Endothelial cell of umbilical vein (primary cell): ENCODE measurements around the gene ADA. TPM values are rescaled to one million over a fixed set of nuclear protein-coding genes. Genes with fewer than 3 reads are reported as not detected.

Experiments
- BruUV-seq: library from RNA; stranded (reverse); fragments of 400-500 nt; replicated peaks from 2 replicates; lab custom pipeline; 2021; lab: Mats Ljungman, UMichigan
- CTCF ChIA-PET: fragments of 300-600, 350-600 bp; sonication (Branson Sonifier 250); formaldehyde crosslinking; loops from one replicate; lab custom pipeline; 2021; ENCODE audit warnings: antibody characterized with exemption, inconsistent platforms; lab: Charles Lee
- POLR2A ChIA-PET: fragments of 300-600, 350-600 bp; sonication (Branson Sonifier 250); formaldehyde crosslinking; loops from one replicate; lab custom pipeline; 2021; ENCODE audit warnings: antibody characterized with exemption, inconsistent platforms; lab: Charles Lee
- DNase-seq: peaks from one replicate; pipeline ENCODE4 v3.0.0-alpha.2; 2011; ENCODE audit warnings: low read depth, low spot score
- FAIRE-seq: peaks from 2 replicates; lab custom pipeline; 2011; peaks lifted over from hg19 to GRCh38; lab: Jason Lieb, UNC
- H2AFZ ChIP-seq: 2 replicates; pipeline ENCODE4 v1.6.0; 2012; ENCODE audit warnings: low read depth, low read length, control low read depth, inconsistent platforms
- H3K27ac ChIP-seq: 2 replicates; pipeline ENCODE4 v1.5.1; 2011; ENCODE audit warnings: low read depth, mild to moderate bottlenecking, control low read depth, low read length, moderate library complexity; ENCODE audit not compliant: insufficient read depth
- H3K27me3 ChIP-seq, 2 experiments: 2 replicates each; pipeline versions ENCODE4 v1.6.0 to v1.6.1; 2011; ENCODE audit warnings: low read length in 2 of 2, mixed read lengths in 1 of 2; ENCODE audit not compliant: control insufficient read depth in 2 of 2, insufficient read depth in 2 of 2
- H3K36me3 ChIP-seq, 2 experiments: 2 replicates in 1 of 2; 3 replicates in 1 of 2; pipeline ENCODE4 v1.5.1; 2011; ENCODE audit warnings: low read length in 2 of 2, mild to moderate bottlenecking in 1 of 2, moderate library complexity in 1 of 2; ENCODE audit not compliant: control insufficient read depth in 2 of 2, insufficient read depth in 2 of 2; ENCODE audit errors: extremely low read depth in 1 of 2
- H3K4me1 ChIP-seq: 3 replicates; pipeline ENCODE4 v1.5.1; 2011; ENCODE audit warnings: mild to moderate bottlenecking, low read length; ENCODE audit not compliant: control insufficient read depth, insufficient read depth; ENCODE audit errors: extremely low read depth
- H3K4me2 ChIP-seq: 2 replicates; pipeline ENCODE4 v1.6.1; 2011; ENCODE audit warnings: low read length, control low read depth, mixed read lengths; ENCODE audit not compliant: insufficient read depth
- H3K4me3 ChIP-seq, 3 experiments: fragments of 200-600 bp in 1 of 3; sonication (generic), shearing (Covaris generic) in 1 of 3; replicated peaks in 1 of 3; 2 replicates each; pipeline ENCODE4 v1.5.1; 2011 to 2016; ENCODE audit warnings: control low read depth in 3 of 3, low read length in 3 of 3, mild to moderate bottlenecking in 2 of 3, inconsistent platforms in 1 of 3, low read depth in 1 of 3, moderate library complexity in 1 of 3; ENCODE audit not compliant: insufficient read depth in 1 of 3
- H3K79me2 ChIP-seq: 2 replicates; pipeline ENCODE4 v1.6.0; 2012; ENCODE audit warnings: low read length, inconsistent platforms; ENCODE audit not compliant: control insufficient read depth, insufficient read depth
- H3K9ac ChIP-seq: replicated peaks from 2 replicates; pipeline ENCODE3; 2011; ENCODE audit warnings: low read length, control low read depth; ENCODE audit not compliant: insufficient read depth; ENCODE audit errors: extremely low read depth
- H3K9me1 ChIP-seq: replicated peaks from 3 replicates; pipeline ENCODE4 v1.6.0; 2011; ENCODE audit warnings: mild to moderate bottlenecking, low read length; ENCODE audit not compliant: control insufficient read depth, insufficient read depth; ENCODE audit errors: extremely low read depth
- H3K9me3 ChIP-seq: replicated peaks from 2 replicates; pipeline ENCODE4 v1.5.1; 2012; ENCODE audit warnings: low read length, inconsistent platforms; ENCODE audit not compliant: control insufficient read depth, insufficient read depth
- H4K20me1 ChIP-seq: replicated peaks from 2 replicates; pipeline ENCODE3; 2011; ENCODE audit warnings: mild to moderate bottlenecking, low read length; ENCODE audit not compliant: control insufficient read depth, insufficient read depth; ENCODE audit errors: extremely low read depth
- CTCF ChIP-seq, 2 donors: IDR thresholded peaks; 1 replicate in 1 of 2; 2 replicates in 1 of 2; pipeline ENCODE4 v1.5.1; 2011; ENCODE audit warnings: low read length in 2 of 2, mild to moderate bottlenecking in 2 of 2, moderate library complexity in 2 of 2, control low read depth in 1 of 2, inconsistent platforms in 1 of 2, low read depth in 1 of 2; ENCODE audit not compliant: insufficient read depth in 1 of 2; ENCODE audit errors: extremely low read depth in 1 of 2
- EZH2 ChIP-seq: IDR thresholded peaks from 2 replicates; pipeline ENCODE4 v1.6.1; 2012; ENCODE audit warnings: borderline replicate concordance, low read depth, mild to moderate bottlenecking, moderate library complexity, low read length, inconsistent platforms; ENCODE audit not compliant: severe bottlenecking
- FOS ChIP-seq: IDR thresholded peaks from 2 replicates; pipeline ENCODE4 v1.6.1; 2011; ENCODE audit warnings: mild to moderate bottlenecking, low read length, moderate library complexity, borderline replicate concordance; ENCODE audit not compliant: insufficient read depth
- GATA2 ChIP-seq: IDR thresholded peaks from 2 replicates; pipeline ENCODE4 v1.7.0; 2011; ENCODE audit warnings: low read depth, mild to moderate bottlenecking, moderate library complexity, mixed read lengths, low read length; ENCODE audit not compliant: insufficient read length, insufficient read depth
- JUN ChIP-seq: IDR thresholded peaks from 2 replicates; pipeline ENCODE4 v1.6.1; 2011; ENCODE audit warnings: borderline replicate concordance, low read depth; ENCODE audit not compliant: insufficient read length, insufficient read depth
- MYC ChIP-seq: IDR thresholded peaks from one replicate; pipeline ENCODE4 v1.6.1; 2011; ENCODE audit warnings: mild to moderate bottlenecking, low read depth, low read length
- POLR2A ChIP-seq: IDR thresholded peaks from 2 replicates; pipeline ENCODE4 v1.6.1; 2012; ENCODE audit warnings: low read depth, mild to moderate bottlenecking, control low read depth, low read length
- POLR2AphosphoS5 ChIP-seq: IDR thresholded peaks from 2 replicates; pipeline ENCODE4 v1.6.1; 2012; ENCODE audit warnings: low read depth, mild to moderate bottlenecking, control low read depth, low read length, moderate library complexity; ENCODE audit not compliant: insufficient read depth
- dilution Hi-C: fragments of 300-500 bp; cut with MboI; formaldehyde crosslinking; loops from one replicate; pipeline ENCODE4 v1.15.0; 2019; ENCODE audit warnings: low sequenced_read_pairs; ENCODE audit not compliant: extremely low pct_ligation_motif_present
- intact Hi-C: fragments of 100-400 bp; cut with micrococcal nuclease; formaldehyde crosslinking; loops from one replicate; pipeline ENCODE4 v1.10.0; 2022
- polyA plus RNA-seq, 4 experiments: library from polyadenylated mRNA; depleted of rRNA in 3 of 4; stranded (reverse) in 3 of 4; unstranded in 1 of 4; fragments of >200 nt; gene quantifications; 2 replicates each; pipeline versions ENCODE4 v1.2.1 to v1.2.3, GENCODE V29; 2011 to 2012; ENCODE audit warnings: missing spikeins in 1 of 4
- total RNA-seq: library from RNA; stranded (reverse); gene quantifications from 2 replicates; pipeline ENCODE4 v1.2.3, GENCODE V29; 2021
- TF ChIP-seq, protein P1 (sequence below): IDR thresholded peaks from 2 replicates; pipeline ENCODE4 v1.6.1; 2011; ENCODE audit not compliant: insufficient read depth, insufficient read length

Gene ADA
- total and polyA plus RNA-seq, 2 donors (not counting 3 experiments of a cell fraction or from before 2014, with no cell fraction given), result 26.3 to 33.1 TPM

- no TSS peak for BruUV-seq
- Histone ChIP-seq H3K27me3 (no peaks in the 10 kb centered on the region), H3K9me1 (no peaks in the 10 kb centered on the region), H3K36me3 (peaks cover 0 to 5% of the 10 kb centered on the region in 2 experiments), H3K4me1 (peaks cover 54% of the 10 kb centered on the region), H3K9me3 (no peaks in the 10 kb centered on the region), H3K27ac (peak overlapping the region; percentile 42), H3K4me3 (no peak overlapping the region), H2AFZ (no peak overlapping the region), H3K4me2 (peak overlapping the region; percentile 52), H4K20me1 (no peaks in the 10 kb centered on the region), H3K79me2 (peaks cover 80% of the 10 kb centered on the region), H3K9ac (no peak overlapping the region)
- ChIA-PET CTCF (interaction anchor here (0.6 to 3.0 kb wide), 14 partner anchors 9 to 383 kb away, joined by 3 to 24 read pairs (median 4); partner anchors contain the start of genes PKIG, SERINC3 and TTPAL), POLR2A (interaction anchor here (0.5 to 1.3 kb wide), 3 partner anchors 18 to 85 kb away, joined by 4 read pairs; no protein-coding TSS in a partner anchor)
- FAIRE-seq, result peak; percentile 94
- dilution Hi-C loops, result no loop called here
- peak; percentile 93 for DNase-seq
- intact Hi-C loops, result no loop called here
- TF ChIP-seq, protein P1, sequence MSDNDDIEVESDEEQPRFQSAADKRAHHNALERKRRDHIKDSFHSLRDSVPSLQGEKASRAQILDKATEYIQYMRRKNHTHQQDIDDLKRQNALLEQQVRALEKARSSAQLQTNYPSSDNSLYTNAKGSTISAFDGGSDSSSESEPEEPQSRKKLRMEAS, result no peak
- TF ChIP-seq GATA2, result no peak
- no peak for TF ChIP-seq FOS
- no peak for TF ChIP-seq JUN
- TF ChIP-seq CTCF (IDR thresholded peaks at IDR 0.05; ENCODE audit: extremely low read depth in 1 of 2, insufficient read depth in 1 of 2, low read depth in 1 of 2, low read length in 2 of 2), result no peak
- TF ChIP-seq POLR2AphosphoS5, result peak; percentile 73
- TF ChIP-seq EZH2, result no peak
- no peak for TF ChIP-seq MYC
- TF ChIP-seq POLR2A, result peak; percentile 46
Observed at GRCh38 chr20:44601801-44602204, 49.7 kb downstream of the ADA start.
